ENCODE data around the gene UBALD1.

GRCh38 chr16:4639899-4640509 is 25.3 kb upstream of the UBALD1 start:
- TF ChIP-seq POLR2A (IDR thresholded peaks at IDR 0.05) (no peak), CTCF (IDR thresholded peaks at IDR 0.05 in 4 of 5, conservative IDR thresholded peaks at IDR 0.05 in 1 of 5) (no peak)
